Measurements from ENCODE around the gene FAM50B. TPM values are rescaled to one million over a fixed set of nuclear protein-coding genes. Genes with fewer than 3 reads are reported as not detected.

FAM50B gene
- total RNA-seq, 1 experiment from 2014 or later = 1.0 TPM

- DNase-seq (ENCODE audit: low read depth) = no peak
Measured at GRCh38 chr6:3820563-3820962, 28.6 kb upstream of the FAM50B start.

- peak; percentile 33 for DNase-seq (ENCODE audit: low read depth)
Measured at GRCh38 chr6:3822747-3823445, 26.3 kb upstream of the FAM50B start.

GRCh38 chr6:3823671-3824070, 25.5 kb upstream of the FAM50B start:
- no peak for DNase-seq (ENCODE audit: low read depth)

- peak; percentile 87 for DNase-seq (ENCODE audit: low read depth)
Measured at GRCh38 chr6:3825331-3825831, 23.8 kb upstream of the FAM50B start.

- DNase-seq (ENCODE audit: low read depth) = peak; percentile 100
Measured at GRCh38 chr6:3825851-3826581, 23.2 kb upstream of the FAM50B start.

GRCh38 chr6:3829285-3829684, 19.9 kb upstream of the FAM50B start:
- DNase-seq (ENCODE audit: low read depth) = no peak

- DNase-seq (ENCODE audit: low read depth) = no peak
Measured at GRCh38 chr6:3830806-3831205, 18.4 kb upstream of the FAM50B start.

GRCh38 chr6:3831761-3832530, 17.2 kb upstream of the FAM50B start:
- no peak for DNase-seq (ENCODE audit: low read depth)

GRCh38 chr6:3835055-3835731, 14.0 kb upstream of the FAM50B start:
- peak; percentile 25 for DNase-seq (ENCODE audit: low read depth)

GRCh38 chr6:3835785-3836184, 13.4 kb upstream of the FAM50B start:
- DNase-seq (ENCODE audit: low read depth) = no peak

GRCh38 chr6:3836566-3836965, 12.6 kb upstream of the FAM50B start:
- DNase-seq (ENCODE audit: low read depth) = no peak

GRCh38 chr6:3837781-3838180, 11.4 kb upstream of the FAM50B start:
- no peak for DNase-seq (ENCODE audit: low read depth)

- DNase-seq (ENCODE audit: low read depth) = peak; percentile 91
Measured at GRCh38 chr6:3838992-3839867, 9.9 kb upstream of the FAM50B start.

- peak; percentile 35 for DNase-seq (ENCODE audit: low read depth)
Measured at GRCh38 chr6:3841066-3841454, 8.1 kb upstream of the FAM50B start.

GRCh38 chr6:3841711-3842565, 7.2 kb upstream of the FAM50B start:
- DNase-seq (ENCODE audit: low read depth) = peak; percentile 93

GRCh38 chr6:3843379-3844096, 5.6 kb upstream of the FAM50B start:
- DNase-seq (ENCODE audit: low read depth) = peak; percentile 74

GRCh38 chr6:3844097-3844463, 5.1 kb upstream of the FAM50B start:
- DNase-seq (ENCODE audit: low read depth) = peak; percentile 85

- DNase-seq (ENCODE audit: low read depth) = no peak
Measured at GRCh38 chr6:3847521-3847920, 1.7 kb upstream of the FAM50B start.

- DNase-seq (ENCODE audit: low read depth) = no peak
Measured at GRCh38 chr6:3848380-3848779, 793 bp upstream of the FAM50B start.
